ENCODE measurements around the gene SPOCK1. TPM values are rescaled to one million over a fixed set of nuclear protein-coding genes. Genes with fewer than 3 reads are reported as not detected.

The SPOCK1 gene
- total RNA-seq, 1 donor from 2014 or later, result 81.2 TPM

- Histone ChIP-seq H3K4me1 (no peaks in the 10 kb centered on the region), H3K36me3 (no peaks in the 10 kb centered on the region), H3K4me3 (no peak overlapping the region), H3K9me3 (no peaks in the 10 kb centered on the region), H3K27me3 (no peaks in the 10 kb centered on the region), H3K27ac (no peak overlapping the region)
- TF ChIP-seq, protein P1, sequence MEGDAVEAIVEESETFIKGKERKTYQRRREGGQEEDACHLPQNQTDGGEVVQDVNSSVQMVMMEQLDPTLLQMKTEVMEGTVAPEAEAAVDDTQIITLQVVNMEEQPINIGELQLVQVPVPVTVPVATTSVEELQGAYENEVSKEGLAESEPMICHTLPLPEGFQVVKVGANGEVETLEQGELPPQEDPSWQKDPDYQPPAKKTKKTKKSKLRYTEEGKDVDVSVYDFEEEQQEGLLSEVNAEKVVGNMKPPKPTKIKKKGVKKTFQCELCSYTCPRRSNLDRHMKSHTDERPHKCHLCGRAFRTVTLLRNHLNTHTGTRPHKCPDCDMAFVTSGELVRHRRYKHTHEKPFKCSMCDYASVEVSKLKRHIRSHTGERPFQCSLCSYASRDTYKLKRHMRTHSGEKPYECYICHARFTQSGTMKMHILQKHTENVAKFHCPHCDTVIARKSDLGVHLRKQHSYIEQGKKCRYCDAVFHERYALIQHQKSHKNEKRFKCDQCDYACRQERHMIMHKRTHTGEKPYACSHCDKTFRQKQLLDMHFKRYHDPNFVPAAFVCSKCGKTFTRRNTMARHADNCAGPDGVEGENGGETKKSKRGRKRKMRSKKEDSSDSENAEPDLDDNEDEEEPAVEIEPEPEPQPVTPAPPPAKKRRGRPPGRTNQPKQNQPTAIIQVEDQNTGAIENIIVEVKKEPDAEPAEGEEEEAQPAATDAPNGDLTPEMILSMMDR (IDR thresholded peaks at IDR 0.05), result no peak
- intact Hi-C loops (cut with DNase I), result no loop called here
- DNase-seq (ENCODE audit: low spot score in 2 of 2), result no peak
These were observed 131.2 kb downstream of the SPOCK1 start for GRCh38 chr5:137367951-137368350.

DNA sequence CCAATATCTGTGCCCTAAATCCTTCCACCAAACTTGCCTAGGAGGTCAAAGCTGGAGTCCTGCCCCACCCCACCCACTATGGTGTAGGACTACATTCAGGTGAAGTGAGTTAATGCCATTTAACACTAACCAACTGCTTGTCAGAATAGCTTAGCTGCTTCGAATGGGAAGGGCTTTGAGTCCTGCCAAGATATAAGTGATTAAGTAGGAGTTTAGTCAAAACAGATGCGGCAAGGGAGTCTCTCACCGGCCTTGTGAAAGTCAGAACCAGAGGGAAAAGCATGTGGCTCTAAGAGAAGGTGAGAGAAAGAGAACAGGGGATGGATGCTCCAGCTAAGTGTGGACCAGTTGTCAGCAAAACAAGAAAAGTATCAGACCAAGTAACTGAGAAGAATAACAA lies 132.6 kb downstream of the SPOCK1 start:
- Histone ChIP-seq H3K27me3 (no peaks in the 10 kb centered on the region), H3K4me3 (no peak overlapping the region), H3K9me3 (no peaks in the 10 kb centered on the region), H3K4me1 (no peaks in the 10 kb centered on the region), H3K27ac (no peak overlapping the region), H3K36me3 (no peaks in the 10 kb centered on the region)
- intact Hi-C loops (cut with DNase I), result no loop called here
- no peak for DNase-seq (ENCODE audit: low spot score in 2 of 2)
- TF ChIP-seq, protein P1 (IDR thresholded peaks at IDR 0.05), result no peak

DNA sequence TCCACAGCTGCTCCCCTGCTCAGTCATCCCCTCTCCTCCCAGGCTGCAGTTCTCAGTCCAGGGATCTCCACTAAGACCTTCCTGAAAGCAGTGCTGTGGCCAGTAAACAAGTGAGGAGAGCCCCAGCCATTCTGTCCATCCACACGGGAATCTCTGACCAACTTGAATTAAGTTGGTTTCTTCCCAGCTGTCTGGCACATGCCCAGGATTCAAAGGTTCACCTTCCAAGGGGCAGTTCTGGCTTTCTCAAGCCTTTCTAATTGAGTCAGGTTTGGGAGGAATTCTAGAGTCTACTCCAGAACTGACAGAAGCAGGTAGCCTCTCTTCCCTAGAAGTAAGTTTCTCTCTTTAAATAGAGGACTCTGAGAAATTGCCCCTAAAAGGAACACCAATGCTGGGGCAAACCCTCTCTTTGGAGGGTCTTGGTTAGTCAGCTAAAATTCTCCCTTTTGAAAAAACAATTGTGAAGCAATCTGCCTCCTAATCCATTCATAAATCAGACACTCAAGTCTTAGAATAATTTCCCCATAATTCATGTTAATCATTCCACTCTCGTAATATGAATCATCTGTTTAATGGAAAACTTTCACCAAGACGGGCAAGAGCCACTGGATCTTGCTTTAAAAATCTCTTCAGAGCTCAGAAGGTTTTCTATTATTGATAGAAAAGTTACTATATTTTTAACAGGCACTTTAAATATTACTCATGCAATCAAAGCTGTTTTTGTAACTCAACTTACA lies 133.8 kb downstream of the SPOCK1 start:
- intact Hi-C loops (cut with DNase I), result no loop called here
- Histone ChIP-seq H3K4me3 (no peak overlapping the region), H3K9me3 (no peaks in the 10 kb centered on the region), H3K27me3 (no peaks in the 10 kb centered on the region), H3K36me3 (no peaks in the 10 kb centered on the region), H3K27ac (no peak overlapping the region), H3K4me1 (no peaks in the 10 kb centered on the region)
- TF ChIP-seq, protein P1 (IDR thresholded peaks at IDR 0.05), result no peak
- no peak for DNase-seq (ENCODE audit: low spot score in 2 of 2)

- TF ChIP-seq, protein P1 (IDR thresholded peaks at IDR 0.05), result no peak
- Histone ChIP-seq H3K4me1 (no peaks in the 10 kb centered on the region), H3K4me3 (no peak overlapping the region), H3K9me3 (no peaks in the 10 kb centered on the region), H3K36me3 (no peaks in the 10 kb centered on the region), H3K27ac (no peak overlapping the region), H3K27me3 (no peaks in the 10 kb centered on the region)
- intact Hi-C loops (cut with DNase I), result no loop called here
- DNase-seq (ENCODE audit: low spot score in 2 of 2), result no peak
These were observed 137.8 kb downstream of the SPOCK1 start for GRCh38 chr5:137361280-137361679.

GRCh38 chr5:137360607-137361006 lies 138.5 kb downstream of the SPOCK1 start:
- Histone ChIP-seq H3K9me3 (no peaks in the 10 kb centered on the region), H3K36me3 (no peaks in the 10 kb centered on the region), H3K27ac (no peak overlapping the region), H3K4me3 (no peak overlapping the region), H3K27me3 (no peaks in the 10 kb centered on the region), H3K4me1 (no peaks in the 10 kb centered on the region)
- TF ChIP-seq, protein P1 (IDR thresholded peaks at IDR 0.05), result no peak
- intact Hi-C loops (cut with DNase I), result no loop called here
- DNase-seq (ENCODE audit: low spot score in 2 of 2), result no peak

All from ascending aorta (tissue), 2 donors.